A549 (cell line): ENCODE data around the gene KCTD12. TPM values are rescaled to one million over a fixed set of nuclear protein-coding genes. Genes with fewer than 3 reads are reported as not detected.

ENCODE experiments used
- ATAC-seq, 2 experiments: fragments of 200-7000 bp in 1 of 2; fragments of >200 bp in 1 of 2; cut with Nextera tagmentation in 1 of 2; cut with Tn5 transposase in 1 of 2; 3 replicates each; pipeline versions ENCODE4 v1.8.0 to v1.9.1; 2018 to 2020; ENCODE audit warnings: mild to moderate bottlenecking in 1 of 2, moderate library complexity in 1 of 2
- CTCF ChIA-PET: fragments of 300-600 bp; sonication (Branson Sonifier 250); formaldehyde crosslinking; extraction: SDS; loops from one replicate; lab custom pipeline; 2021; ENCODE audit warnings: antibody characterized with exemption, inconsistent platforms; lab: Yijun Ruan, JAX
- POLR2A ChIA-PET: fragments of 350-600 bp; formaldehyde crosslinking; extraction: SDS; loops from one replicate; lab custom pipeline; 2021; ENCODE audit warnings: antibody characterized with exemption, inconsistent platforms; lab: Yijun Ruan, JAX
- DNase-seq, 2 experiments: peaks; one replicate each; pipeline versions ENCODE4 v3.0.0 to v3.0.0-alpha.2; 2011 to 2016; ENCODE audit warnings: low read depth in 1 of 2, low spot score in 1 of 2
- FAIRE-seq: peaks from 2 replicates; lab custom pipeline; 2011; peaks lifted over from hg19 to GRCh38; lab: Jason Lieb, UNC
- H3K27ac ChIP-seq, 2 experiments: fragments of >200 bp; sonication (Bioruptor Twin); formaldehyde crosslinking; 3 replicates each; pipeline ENCODE4 v1.5.1; 2016 to 2017
- H3K4me1 ChIP-seq: fragments of >200 bp; sonication (Bioruptor Twin); formaldehyde crosslinking; 3 replicates; pipeline ENCODE4 v1.6.1; 2016
- H3K4me2 ChIP-seq: fragments of >200 bp; sonication (Bioruptor Twin); formaldehyde crosslinking; 3 replicates; pipeline ENCODE4 v1.6.1; 2016
- H3K4me3 ChIP-seq: fragments of >200 bp; sonication (Bioruptor Twin); formaldehyde crosslinking; 3 replicates; pipeline ENCODE4 v1.5.1; 2016
- H3K9me3 ChIP-seq: fragments of >200 bp; sonication (Bioruptor Twin); formaldehyde crosslinking; 3 replicates; pipeline ENCODE4 v1.6.1; 2016
- CBX2 ChIP-seq: fragments of 200-600 bp; sonication (generic); IDR thresholded peaks from 2 replicates; pipeline ENCODE4 v1.6.1; 2016; ENCODE audit warnings: low read depth, mild to moderate bottlenecking, borderline replicate concordance
- CBX8 ChIP-seq: fragments of 200-600 bp; sonication (generic); IDR thresholded peaks from 2 replicates; pipeline ENCODE4 v1.6.1; 2016
- CHD2 ChIP-seq: fragments of 150-350 bp; IDR thresholded peaks from 2 replicates; pipeline ENCODE4 v1.6.1; 2014; ENCODE audit warnings: low read length; ENCODE audit not compliant: partially characterized antibody
- EHF ChIP-seq: fragments of 250-450 bp; sonication (Bioruptor Pico); IDR thresholded peaks from 2 replicates; pipeline ENCODE4 v1.5.0; 2020; ENCODE audit warnings: mild to moderate bottlenecking
- ELK1 ChIP-seq: fragments of 150-350 bp; IDR thresholded peaks from 2 replicates; pipeline ENCODE4 v1.6.1; 2014; ENCODE audit warnings: low read depth, mild to moderate bottlenecking, low read length
- EP300 ChIP-seq, 2 experiments: fragments of >200 bp; sonication (Bioruptor Twin); formaldehyde crosslinking; IDR thresholded peaks; 2 replicates in 1 of 2; 3 replicates in 1 of 2; pipeline ENCODE4 v1.6.1; 2016 to 2017
- ESRRA ChIP-seq: fragments of 150-350 bp; IDR thresholded peaks from 2 replicates; pipeline ENCODE4 v1.6.1; 2014; ENCODE audit warnings: mild to moderate bottlenecking, low read length, borderline replicate concordance
- HES2 ChIP-seq: fragments of >200 bp; sonication (Bioruptor Twin); formaldehyde crosslinking; IDR thresholded peaks from 2 replicates; pipeline ENCODE4 v1.6.1; 2016
- HMGXB4 ChIP-seq: fragments of 250-450 bp; sonication (Bioruptor Pico); IDR thresholded peaks from 2 replicates; pipeline ENCODE4 v1.5.0; 2021; ENCODE audit warnings: mild to moderate bottlenecking, moderate library complexity, borderline replicate concordance
- JUN ChIP-seq, 2 experiments: fragments of >200 bp; sonication (Bioruptor Twin); formaldehyde crosslinking; IDR thresholded peaks; 2 replicates in 1 of 2; 3 replicates in 1 of 2; pipeline ENCODE4 v1.6.1; 2016 to 2017
- JUNB ChIP-seq: fragments of >200 bp; sonication (Bioruptor Twin); formaldehyde crosslinking; IDR thresholded peaks from 2 replicates; pipeline ENCODE4 v1.6.1; 2016
- MAZ ChIP-seq: fragments of 150-350 bp; IDR thresholded peaks from 2 replicates; pipeline ENCODE4 v1.6.1; 2014; ENCODE audit warnings: antibody characterized with exemption, low read depth, low read length, borderline replicate concordance
- MYC ChIP-seq: IDR thresholded peaks from 2 replicates; pipeline ENCODE4 v1.6.1; 2012; ENCODE audit warnings: mild to moderate bottlenecking, inconsistent platforms, low read length, improper control_type of control experiment, borderline replicate concordance
- NFE2L2 ChIP-seq: fragments of 150-350 bp; conservative IDR thresholded peaks from 2 replicates; pipeline ENCODE4 v1.6.1; 2014; ENCODE audit warnings: low read length
- NPAS2 ChIP-seq: fragments of 250-450 bp; sonication (Bioruptor Pico); IDR thresholded peaks from 2 replicates; pipeline ENCODE4 v1.8.0; 2022; ENCODE audit warnings: mild to moderate bottlenecking, moderate library complexity, borderline replicate concordance
- PHF8 ChIP-seq: fragments of 200-600 bp; sonication (generic); IDR thresholded peaks from 2 replicates; pipeline ENCODE4 v1.6.1; 2016; ENCODE audit warnings: low read depth, mild to moderate bottlenecking, antibody characterized with exemption, moderate library complexity, borderline replicate concordance
- RAD21 ChIP-seq, 2 experiments: fragments of >200 bp in 1 of 2; sonication (Bioruptor Twin) in 1 of 2; formaldehyde crosslinking in 1 of 2; IDR thresholded peaks in 1 of 2; conservative IDR thresholded peaks in 1 of 2; 2 replicates in 1 of 2; 3 replicates in 1 of 2; pipeline ENCODE4 v1.6.1; 2012 to 2018; ENCODE audit warnings: inconsistent platforms in 1 of 2
- RARB ChIP-seq: fragments of 250-450 bp; sonication (Bioruptor Pico); IDR thresholded peaks from 2 replicates; pipeline ENCODE4 v1.8.0; 2021; ENCODE audit warnings: mild to moderate bottlenecking, moderate library complexity
- RNF2 ChIP-seq: fragments of 200-600 bp; sonication (generic); IDR thresholded peaks from 2 replicates; pipeline ENCODE4 v1.6.1; 2016; ENCODE audit warnings: low read depth, mild to moderate bottlenecking, antibody characterized with exemption, moderate library complexity, borderline replicate concordance
- SREBF2 ChIP-seq: fragments of 450-650 bp; IDR thresholded peaks from 2 replicates; pipeline ENCODE4 v1.6.1; 2014; ENCODE audit warnings: mild to moderate bottlenecking, moderate library complexity
- TFCP2L1 ChIP-seq: fragments of 250-450 bp; sonication (Bioruptor Pico); IDR thresholded peaks from 2 replicates; pipeline ENCODE4 v1.5.0; 2021; ENCODE audit warnings: mild to moderate bottlenecking
- TP53 ChIP-seq: fragments of 250-450 bp; sonication (Bioruptor Pico); IDR thresholded peaks from 2 replicates; pipeline ENCODE4 v1.5.0; 2021; ENCODE audit warnings: mild to moderate bottlenecking, moderate library complexity
- ZSCAN20 ChIP-seq: fragments of 250-450 bp; sonication (Bioruptor Pico); IDR thresholded peaks from 2 replicates; pipeline ENCODE4 v1.8.0; 2022; ENCODE audit warnings: mild to moderate bottlenecking, moderate library complexity
- WGBS: methylation state at CpG from one replicate; pipeline ENCODE4 v1.1.6; 2017; ENCODE audit errors: missing lambda C conversion rate; 5-methylcytosine and 5-hydroxymethylcytosine counted together
- polyA plus RNA-seq, 4 experiments: library from polyadenylated mRNA; depleted of rRNA in 3 of 4; stranded (reverse); fragments of >200 nt; fragmentation: RNase III in 1 of 4; extraction: RNeasy Plus Mini Kit Qiagen cat#74134 plus additional on column Dnase treatment in 1 of 4; gene quantifications; 2 replicates in 3 of 4; 3 replicates in 1 of 4; pipeline ENCODE4 v1.2.3, GENCODE V29; 2011 to 2017
- TF ChIP-seq, protein P1 (sequence below): IDR thresholded peaks from 2 replicates; pipeline ENCODE4 v1.6.1; 2012
- TF ChIP-seq, protein P2 (sequence below): fragments of 450-650 bp; IDR thresholded peaks from 2 replicates; pipeline ENCODE4 v1.6.1; 2014; ENCODE audit warnings: antibody characterized with exemption
- TF ChIP-seq, protein P3 (sequence below): IDR thresholded peaks from 2 replicates; pipeline ENCODE4 v1.6.1; 2012; ENCODE audit warnings: low read depth, borderline replicate concordance
- TF ChIP-seq, protein P4 (sequence below): IDR thresholded peaks from 2 replicates; pipeline ENCODE4 v1.6.1; 2012

Gene KCTD12
- polyA plus RNA-seq, 2 of the 4 experiments (the other 2 are of a cell fraction): 0.71 to 0.90 TPM

GRCh38 chr13:76865109-76865508 lies 21.1 kb downstream of the KCTD12 start (continued):
- TF ChIP-seq ELK1 (no peak), EP300 (IDR thresholded peaks at IDR 0.05) (no peak), PHF8 (no peak), CBX2 (no peak), NFE2L2 (no peak), ESRRA (no peak), CBX8 (no peak)

DNA sequence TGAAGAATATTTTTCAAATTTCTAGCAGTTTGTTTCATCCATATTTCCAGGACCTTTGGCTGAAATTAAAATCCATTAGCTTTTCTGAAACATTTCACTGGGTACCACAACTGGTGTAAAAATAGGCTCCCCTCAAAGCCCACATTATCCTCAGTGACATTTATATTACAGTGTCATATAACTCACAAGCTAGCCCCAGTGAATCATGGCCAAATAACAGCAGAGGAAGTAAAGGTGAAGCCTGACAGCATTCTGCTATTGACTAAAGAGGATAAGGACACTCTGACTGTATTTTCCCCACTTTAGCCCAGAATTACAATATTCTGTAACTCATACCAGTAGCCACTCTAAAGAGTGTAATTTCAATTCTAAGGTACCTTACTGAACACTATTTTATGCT lies 21.9 kb downstream of the KCTD12 start:
- no peak for ATAC-seq
- CTCF ChIA-PET: no interaction called here
- no peak for FAIRE-seq
- Histone ChIP-seq H3K4me1 (no peaks in the 10 kb centered on the region), H3K9me3 (no peaks in the 10 kb centered on the region), H3K27ac (no peak overlapping the region), H3K4me3 (no peak overlapping the region)
- POLR2A ChIA-PET: no interaction called here
- no peak for DNase-seq
- TF ChIP-seq SREBF2 (no peak), RARB (CRISPR knock-in tag) (no peak), HES2 (no peak), MYC (no peak), HMGXB4 (CRISPR knock-in tag) (no peak), RNF2 (no peak)
- TF ChIP-seq, all 56 proteins: peak for 0
- H3K4me2 ChIP-seq: no peak overlapping the region

DNA sequence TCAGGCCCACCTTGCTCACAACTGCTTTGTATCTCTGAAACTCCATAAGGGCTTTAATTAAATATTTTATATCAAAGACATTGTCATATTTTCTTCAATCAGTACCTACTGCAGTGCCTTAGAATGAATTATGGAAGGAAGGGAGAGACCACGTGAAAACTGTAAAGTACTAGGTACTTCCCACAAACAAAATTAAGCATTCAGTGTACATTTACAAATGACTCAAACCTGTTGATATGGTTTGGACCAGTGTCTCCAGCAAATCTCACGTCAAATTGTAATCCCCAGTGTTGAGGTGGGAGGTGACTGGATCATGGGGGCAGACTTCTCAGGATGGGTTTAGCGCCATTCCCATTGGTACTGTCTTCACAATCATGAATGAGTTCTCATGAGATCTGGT lies 23.2 kb downstream of the KCTD12 start:
- POLR2A ChIA-PET: no interaction called here
- Histone ChIP-seq H3K4me1 (no peaks in the 10 kb centered on the region), H3K4me3 (no peak overlapping the region), H3K4me2 (no peak overlapping the region), H3K27ac (no peak overlapping the region), H3K9me3 (no peaks in the 10 kb centered on the region)
- ATAC-seq (no peak), FAIRE-seq (no peak), DNase-seq (no peak)
- 43% methylated on average over 3 of the region's 3 CpGs for WGBS
- CTCF ChIA-PET: interaction anchor here (1.3 kb wide), 1 partner anchor 11 kb away, joined by 3 read pairs; no protein-coding TSS in a partner anchor
- TF ChIP-seq TP53 (CRISPR knock-in tag): no peak
- TF ChIP-seq, protein P1, sequence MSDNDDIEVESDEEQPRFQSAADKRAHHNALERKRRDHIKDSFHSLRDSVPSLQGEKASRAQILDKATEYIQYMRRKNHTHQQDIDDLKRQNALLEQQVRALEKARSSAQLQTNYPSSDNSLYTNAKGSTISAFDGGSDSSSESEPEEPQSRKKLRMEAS: no peak
- TF ChIP-seq HES2: no peak
- no peak for TF ChIP-seq PHF8
- no peak for TF ChIP-seq MYC
- no peak for TF ChIP-seq JUNB
- no peak for TF ChIP-seq NFE2L2
- no peak for TF ChIP-seq CHD2
- TF ChIP-seq ZSCAN20 (CRISPR knock-in tag): no peak
- TF ChIP-seq TFCP2L1 (CRISPR knock-in tag): no peak
- no peak for TF ChIP-seq RAD21 (conservative IDR thresholded peaks at IDR 0.05 in 1 of 2, IDR thresholded peaks at IDR 0.05 in 1 of 2)
- TF ChIP-seq, protein P2, sequence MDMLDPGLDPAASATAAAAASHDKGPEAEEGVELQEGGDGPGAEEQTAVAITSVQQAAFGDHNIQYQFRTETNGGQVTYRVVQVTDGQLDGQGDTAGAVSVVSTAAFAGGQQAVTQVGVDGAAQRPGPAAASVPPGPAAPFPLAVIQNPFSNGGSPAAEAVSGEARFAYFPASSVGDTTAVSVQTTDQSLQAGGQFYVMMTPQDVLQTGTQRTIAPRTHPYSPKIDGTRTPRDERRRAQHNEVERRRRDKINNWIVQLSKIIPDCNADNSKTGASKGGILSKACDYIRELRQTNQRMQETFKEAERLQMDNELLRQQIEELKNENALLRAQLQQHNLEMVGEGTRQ: no peak
- TF ChIP-seq MAZ: no peak
- no peak for TF ChIP-seq JUN (IDR thresholded peaks at IDR 0.05)
- no peak for TF ChIP-seq CBX2
- TF ChIP-seq, protein P3, sequence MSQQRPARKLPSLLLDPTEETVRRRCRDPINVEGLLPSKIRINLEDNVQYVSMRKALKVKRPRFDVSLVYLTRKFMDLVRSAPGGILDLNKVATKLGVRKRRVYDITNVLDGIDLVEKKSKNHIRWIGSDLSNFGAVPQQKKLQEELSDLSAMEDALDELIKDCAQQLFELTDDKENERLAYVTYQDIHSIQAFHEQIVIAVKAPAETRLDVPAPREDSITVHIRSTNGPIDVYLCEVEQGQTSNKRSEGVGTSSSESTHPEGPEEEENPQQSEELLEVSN: no peak
- TF ChIP-seq, protein P4, sequence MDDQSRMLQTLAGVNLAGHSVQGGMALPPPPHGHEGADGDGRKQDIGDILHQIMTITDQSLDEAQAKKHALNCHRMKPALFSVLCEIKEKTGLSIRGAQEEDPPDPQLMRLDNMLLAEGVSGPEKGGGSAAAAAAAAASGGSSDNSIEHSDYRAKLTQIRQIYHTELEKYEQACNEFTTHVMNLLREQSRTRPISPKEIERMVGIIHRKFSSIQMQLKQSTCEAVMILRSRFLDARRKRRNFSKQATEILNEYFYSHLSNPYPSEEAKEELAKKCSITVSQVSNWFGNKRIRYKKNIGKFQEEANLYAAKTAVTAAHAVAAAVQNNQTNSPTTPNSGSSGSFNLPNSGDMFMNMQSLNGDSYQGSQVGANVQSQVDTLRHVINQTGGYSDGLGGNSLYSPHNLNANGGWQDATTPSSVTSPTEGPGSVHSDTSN: no peak
- no peak for TF ChIP-seq NPAS2 (CRISPR knock-in tag)
- no peak for TF ChIP-seq EHF (CRISPR knock-in tag)
